H1 (cell line): ENCODE measurements around the gene WAC. TPM values are rescaled to one million over a fixed set of nuclear protein-coding genes. Genes with fewer than 3 reads are reported as not detected.

ENCODE experiments used
- CTCF ChIA-PET: fragments of 300-600 bp; sonication (Branson Sonifier 250); formaldehyde crosslinking; loops from one replicate; lab custom pipeline; 2021; ENCODE audit not compliant: partially characterized antibody; lab: Charles Lee
- POLR2A ChIA-PET: fragments of 300-600 bp; sonication (Branson Sonifier 250); formaldehyde crosslinking; loops from one replicate; lab custom pipeline; 2021; ENCODE audit warnings: inconsistent platforms; ENCODE audit not compliant: partially characterized antibody; lab: Charles Lee
- DNase-seq, 2 experiments: peaks; one replicate each; pipeline versions ENCODE4 v3.0.0 to v3.0.0-alpha.2; 2010 to 2022; ENCODE audit warnings: low spot score in 2 of 2, low read depth in 1 of 2, mixed read lengths in 1 of 2
- FAIRE-seq: peaks from 2 replicates; lab custom pipeline; 2011; peaks lifted over from hg19 to GRCh38; lab: Jason Lieb, UNC
- H2AFZ ChIP-seq: 2 replicates; pipeline ENCODE4 v1.8.1; 2012; ENCODE audit warnings: low read length, inconsistent platforms
- H2AK5ac ChIP-seq: 2 replicates; pipeline ENCODE4 v1.6.1; 2013; ENCODE audit warnings: low read depth, low read length
- H2BK120ac ChIP-seq: replicated peaks from 2 replicates; pipeline ENCODE3; 2013; ENCODE audit warnings: low read depth, low read length, inconsistent platforms
- H2BK12ac ChIP-seq: 2 replicates; pipeline ENCODE4 v1.6.1; 2013; ENCODE audit warnings: low read depth, low read length
- H2BK15ac ChIP-seq: 2 replicates; pipeline ENCODE4 v1.6.1; 2013; ENCODE audit warnings: low read length
- H2BK20ac ChIP-seq: 2 replicates; pipeline ENCODE4 v1.6.1; 2013; ENCODE audit warnings: low read length
- H2BK5ac ChIP-seq: 2 replicates; pipeline ENCODE4 v1.6.1; 2013; ENCODE audit warnings: low read depth, low read length
- H3K14ac ChIP-seq: 2 replicates; pipeline ENCODE4 v1.6.1; 2013; ENCODE audit warnings: inconsistent platforms; ENCODE audit not compliant: insufficient read length
- H3K18ac ChIP-seq: 2 replicates; pipeline ENCODE4 v1.6.1; 2013; ENCODE audit warnings: low read length; ENCODE audit errors: extremely low read depth
- H3K23ac ChIP-seq: 2 replicates; pipeline ENCODE4 v1.6.1; 2013; ENCODE audit warnings: inconsistent platforms; ENCODE audit not compliant: insufficient read length
- H3K23me2 ChIP-seq: 2 replicates; pipeline ENCODE4 v1.6.1; 2013; ENCODE audit warnings: low read depth, low read length
- H3K27ac ChIP-seq: 2 replicates; pipeline ENCODE4 v1.6.1; 2011; ENCODE audit warnings: low read depth, low read length, inconsistent platforms
- H3K27me3 ChIP-seq, 4 experiments: replicated peaks in 1 of 4; 1 replicate in 1 of 4; 2 replicates in 3 of 4; pipeline versions ENCODE4 v1.6.1 to v1.8.1; 2011 to 2013; ENCODE audit warnings: low read length in 3 of 4, mild to moderate bottlenecking in 3 of 4, inconsistent platforms in 2 of 4, mixed read lengths in 2 of 4, moderate library complexity in 1 of 4; ENCODE audit not compliant: control insufficient read depth in 3 of 4, insufficient read depth in 3 of 4; ENCODE audit errors: extremely low read depth in 1 of 4
- H3K36me3 ChIP-seq, 4 experiments: 2 replicates each; pipeline versions ENCODE4 v1.6.1 to v1.8.1; 2011 to 2013; ENCODE audit warnings: mild to moderate bottlenecking in 4 of 4, low read length in 3 of 4, moderate library complexity in 2 of 4, control low read depth in 1 of 4, inconsistent platforms in 1 of 4; ENCODE audit not compliant: insufficient read depth in 4 of 4, control insufficient read depth in 2 of 4
- H3K4ac ChIP-seq: replicated peaks from 2 replicates; pipeline ENCODE3; 2013; ENCODE audit warnings: low read length, low read depth, mixed read lengths, inconsistent platforms; ENCODE audit not compliant: insufficient read length
- H3K4me1 ChIP-seq, 4 experiments: replicated peaks in 1 of 4; 1 replicate in 1 of 4; 2 replicates in 3 of 4; pipeline versions ENCODE4 v1.6.1 to v1.8.1; 2011 to 2013; ENCODE audit warnings: low read length in 3 of 4, inconsistent platforms in 2 of 4, mixed read lengths in 1 of 4; ENCODE audit not compliant: insufficient read depth in 4 of 4, control insufficient read depth in 3 of 4
- H3K4me2 ChIP-seq, 2 experiments: 2 replicates each; pipeline versions ENCODE4 v1.6.1 to v1.8.1; 2011 to 2013; ENCODE audit warnings: low read depth in 2 of 2, low read length in 2 of 2, control low read depth in 1 of 2, inconsistent platforms in 1 of 2, mild to moderate bottlenecking in 1 of 2; ENCODE audit not compliant: insufficient read depth in 1 of 2
- H3K4me3 ChIP-seq, 4 experiments: fragments of 200-600, 300-600 bp in 1 of 4; sonication (generic), shearing (Covaris generic), sonication (Bioruptor Twin) in 1 of 4; 2 replicates each; pipeline versions ENCODE4 v1.5.1 to v1.8.1; 2011 to 2016; ENCODE audit warnings: low read length in 4 of 4, low read depth in 3 of 4, control low read depth in 2 of 4, inconsistent platforms in 2 of 4, mild to moderate bottlenecking in 2 of 4, mixed read lengths in 1 of 4, moderate library complexity in 1 of 4; ENCODE audit not compliant: insufficient read depth in 2 of 4; ENCODE audit errors: extremely low read depth in 1 of 4
- H3K56ac ChIP-seq: replicated peaks from 2 replicates; pipeline ENCODE3; 2013; ENCODE audit warnings: low read depth, mild to moderate bottlenecking, mixed read lengths, low read length, inconsistent platforms; ENCODE audit not compliant: insufficient read length
- H3K79me1 ChIP-seq: 2 replicates; pipeline ENCODE4 v1.6.1; 2013; ENCODE audit warnings: low read depth, low read length, control low read depth
- H3K79me2 ChIP-seq, 2 experiments: 2 replicates each; pipeline versions ENCODE4 v1.6.1 to v1.8.1; 2012 to 2013; ENCODE audit warnings: low read length in 2 of 2, mild to moderate bottlenecking in 2 of 2, inconsistent platforms in 1 of 2; ENCODE audit not compliant: insufficient read depth in 2 of 2, control insufficient read depth in 1 of 2
- H3K9ac ChIP-seq, 4 experiments: replicated peaks in 1 of 4; 1 replicate in 1 of 4; 2 replicates in 3 of 4; pipeline versions ENCODE4 v1.6.1 to v1.8.1; 2011 to 2013; ENCODE audit warnings: low read depth in 3 of 4, low read length in 3 of 4, control low read depth in 2 of 4, mild to moderate bottlenecking in 2 of 4, moderate library complexity in 2 of 4, inconsistent platforms in 1 of 4; ENCODE audit errors: extremely low read depth in 1 of 4
- H3K9me3 ChIP-seq, 2 experiments: 2 replicates each; pipeline versions ENCODE4 v1.6.1 to v1.8.1; 2012 to 2013; ENCODE audit warnings: mild to moderate bottlenecking in 2 of 2, moderate library complexity in 2 of 2, control low read depth in 1 of 2, inconsistent platforms in 1 of 2, low read depth in 1 of 2, low read length in 1 of 2, mixed read lengths in 1 of 2; ENCODE audit not compliant: insufficient read depth in 2 of 2
- H4K20me1 ChIP-seq, 2 experiments: replicated peaks in 1 of 2; 2 replicates each; pipeline versions ENCODE3 to v1.8.1; 2011 to 2013; ENCODE audit warnings: inconsistent platforms in 2 of 2, low read length in 2 of 2, mild to moderate bottlenecking in 1 of 2; ENCODE audit not compliant: insufficient read depth in 2 of 2, control insufficient read depth in 1 of 2
- H4K5ac ChIP-seq: 2 replicates; pipeline ENCODE4 v1.6.1; 2013; ENCODE audit warnings: low read length, low read depth, mixed read lengths, inconsistent platforms; ENCODE audit not compliant: insufficient read length
- H4K8ac ChIP-seq: 2 replicates; pipeline ENCODE4 v1.8.0; 2013; ENCODE audit warnings: mild to moderate bottlenecking, moderate library complexity, low read length, inconsistent platforms; ENCODE audit not compliant: insufficient read depth; ENCODE audit errors: extremely low read depth
- H4K91ac ChIP-seq: replicated peaks from 2 replicates; pipeline ENCODE3; 2013; ENCODE audit warnings: low read length, mixed read lengths, inconsistent platforms; ENCODE audit not compliant: insufficient read length
- CHD1 ChIP-seq: IDR thresholded peaks from 2 replicates; pipeline ENCODE4 v1.6.1; 2012; ENCODE audit warnings: low read depth, low read length, improper control_type of control experiment
- CHD2 ChIP-seq: IDR thresholded peaks from 2 replicates; pipeline ENCODE4 v1.6.1; 2012; ENCODE audit warnings: low read length, improper control_type of control experiment
- EGR1 ChIP-seq: IDR thresholded peaks from 2 replicates; pipeline ENCODE4 v1.6.1; 2011; ENCODE audit warnings: low read depth, low read length, borderline replicate concordance
- EP300 ChIP-seq, 2 experiments: IDR thresholded peaks; 1 replicate in 1 of 2; 2 replicates in 1 of 2; pipeline ENCODE4 v1.6.1; 2011 to 2012; ENCODE audit warnings: low read depth in 2 of 2, low read length in 2 of 2, mild to moderate bottlenecking in 2 of 2, borderline replicate concordance in 1 of 2, inconsistent platforms in 1 of 2, moderate library complexity in 1 of 2
- EZH2 ChIP-seq: fragments of 200-600 bp; sonication (generic); IDR thresholded peaks from 2 replicates; pipeline ENCODE4 v1.7.1; 2012; ENCODE audit warnings: low read depth, mild to moderate bottlenecking, moderate library complexity, low read length, inconsistent platforms; ENCODE audit not compliant: severe bottlenecking
- GABPA ChIP-seq: IDR thresholded peaks from 2 replicates; pipeline ENCODE4 v1.6.1; 2011; ENCODE audit warnings: mild to moderate bottlenecking, low read length, moderate library complexity, borderline replicate concordance; ENCODE audit not compliant: insufficient read depth
- KDM1A ChIP-seq: fragments of 200-600, 300-600 bp; sonication (generic); IDR thresholded peaks from 2 replicates; pipeline ENCODE4 v1.7.1; 2016; ENCODE audit warnings: mild to moderate bottlenecking, low read length, borderline replicate concordance
- NANOG ChIP-seq: IDR thresholded peaks from 2 replicates; pipeline ENCODE4 v1.6.1; 2011; ENCODE audit warnings: low read length, low read depth, mild to moderate bottlenecking, inconsistent platforms; ENCODE audit not compliant: insufficient read depth, poor library complexity, severe bottlenecking
- POLR2A ChIP-seq, 2 experiments: IDR thresholded peaks; 1 replicate in 1 of 2; 2 replicates in 1 of 2; pipeline ENCODE4 v1.6.1; 2011; ENCODE audit warnings: low read depth in 2 of 2, low read length in 2 of 2, mild to moderate bottlenecking in 2 of 2; ENCODE audit errors: control extremely low read depth in 1 of 2
- POLR2AphosphoS5 ChIP-seq: IDR thresholded peaks from 2 replicates; pipeline ENCODE4 v1.6.1; 2011; ENCODE audit warnings: low read depth, low read length
- RFX5 ChIP-seq: IDR thresholded peaks from 2 replicates; pipeline ENCODE4 v1.6.1; 2011; ENCODE audit warnings: low read depth, low read length, improper control_type of control experiment, borderline replicate concordance
- RXRA ChIP-seq: IDR thresholded peaks from 2 replicates; pipeline ENCODE4 v1.6.1; 2011; ENCODE audit warnings: low read depth, mild to moderate bottlenecking, low read length, moderate library complexity; ENCODE audit not compliant: insufficient read depth
- SP4 ChIP-seq: IDR thresholded peaks from 2 replicates; pipeline ENCODE4 v1.6.1; 2012; ENCODE audit warnings: low read length, inconsistent platforms
- SUZ12 ChIP-seq: fragments of 200-600 bp; sonication (generic); IDR thresholded peaks from 2 replicates; pipeline ENCODE4 v1.6.1; 2012; ENCODE audit warnings: mild to moderate bottlenecking, inconsistent platforms, low read length, moderate library complexity, mixed read lengths
- TAF1 ChIP-seq: IDR thresholded peaks from 2 replicates; pipeline ENCODE4 v1.6.1; 2011; ENCODE audit warnings: mild to moderate bottlenecking, low read depth, low read length
- TBP ChIP-seq: IDR thresholded peaks from 2 replicates; pipeline ENCODE4 v1.6.1; 2011; ENCODE audit warnings: low read depth, low read length, improper control_type of control experiment
- WGBS, 2 experiments: shearing (Covaris generic) in 1 of 2; methylation state at CpG; one replicate each; pipeline versions ENCODE4 v1.1.6 to v1.1.7; 2013 to 2015; ENCODE audit warnings: low lambda C conversion rate in 2 of 2, mixed read lengths in 2 of 2, inconsistent platforms in 1 of 2, low coverage in 1 of 2, missing lambda C conversion rate in 1 of 2; ENCODE audit not compliant: insufficient replicate concordance in 2 of 2, insufficient coverage in 1 of 2, insufficient read length in 1 of 2; ENCODE audit errors: extremely low coverage in 1 of 2, missing lambda C conversion rate in 1 of 2; 5-methylcytosine and 5-hydroxymethylcytosine counted together
- polyA plus RNA-seq, 7 experiments: library from polyadenylated mRNA; depleted of rRNA in 3 of 7; stranded (reverse) in 5 of 7; unstranded in 2 of 7; fragments of >200 nt in 5 of 7; fragments of 200-250 nt in 2 of 7; gene quantifications; 1 replicate in 5 of 7; 2 replicates in 1 of 7; 4 replicates in 1 of 7; pipeline versions ENCODE4 v1.2.1 to v1.2.3, GENCODE V29; 2011 to 2013; ENCODE audit warnings: missing spikeins in 2 of 7, mixed read lengths in 2 of 7
- total RNA-seq: library from RNA; stranded (reverse); fragmentation: NEBNext Ultra II Directional; extraction: Animal tissue kit (Norgen Biotek cat#: 25700); gene quantifications from 2 replicates; pipeline ENCODE4 v1.2.1, GENCODE V29; 2021

Gene WAC
- total and polyA plus RNA-seq, 2 of the 8 experiments (the other 6 are each of a cell fraction or from before 2014, with no cell fraction given) = 72.9 to 128 TPM

DNA sequence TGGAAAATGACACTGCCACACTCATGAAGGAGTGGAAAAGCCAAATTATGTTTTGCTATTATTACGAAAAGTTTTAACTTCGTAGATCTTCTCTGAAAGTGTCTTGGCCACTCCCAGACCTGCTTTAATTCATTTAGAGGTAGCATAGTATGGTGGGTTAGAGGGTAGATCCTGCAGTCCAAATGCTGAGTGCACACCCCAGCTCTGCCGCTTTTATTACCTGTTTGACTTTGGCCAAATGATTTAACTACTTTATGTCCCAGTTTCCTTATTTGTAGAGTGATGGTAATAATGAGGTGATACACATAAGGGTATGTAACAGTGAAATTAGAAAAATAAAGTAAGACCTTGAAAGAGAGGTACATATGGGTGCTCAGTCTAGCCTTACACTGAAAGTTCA, 23.6 kb upstream of the WAC start:
- H2BK120ac ChIP-seq = no peak overlapping the region
- H3K36me3 ChIP-seq = no peaks in the 10 kb centered on the region
- WGBS, 2 experiments = 85% methylated on average over 3 of the region's 3 CpGs; no CpG with 5 or more reads in 1 of the 2 experiments
- H4K20me1 ChIP-seq = no peaks in the 10 kb centered on the region
- H3K23ac ChIP-seq = no peak overlapping the region
- H2BK5ac ChIP-seq = no peak overlapping the region
- H3K4me2 ChIP-seq = no peak overlapping the region
- H3K56ac ChIP-seq = no peak overlapping the region
- no peak overlapping the region for H4K91ac ChIP-seq
- DNase-seq (no peak), FAIRE-seq (no peak)
- no peak overlapping the region for H3K4me3 ChIP-seq
- no peak overlapping the region for H3K27ac ChIP-seq
- no peak overlapping the region for H3K9ac ChIP-seq
- H2AFZ ChIP-seq = no peak overlapping the region
- H2AK5ac ChIP-seq = no peak overlapping the region
- H2BK20ac ChIP-seq = no peak overlapping the region
- ChIA-PET POLR2A (interaction anchor here (0.6 kb wide), 1 partner anchor 23 kb away, joined by 3 read pairs; no protein-coding TSS in a partner anchor), CTCF (no interaction called here)
- no peaks in the 10 kb centered on the region for H3K23me2 ChIP-seq
- H3K79me1 ChIP-seq = no peaks in the 10 kb centered on the region
- no peak overlapping the region for H3K18ac ChIP-seq
- H2BK12ac ChIP-seq = no peak overlapping the region
- no peaks in the 10 kb centered on the region for H3K9me3 ChIP-seq
- H2BK15ac ChIP-seq = no peak overlapping the region
- no peak overlapping the region for H4K5ac ChIP-seq
- H3K4ac ChIP-seq = no peak overlapping the region
- H3K79me2 ChIP-seq = no peaks in the 10 kb centered on the region
- no peaks in the 10 kb centered on the region for H3K4me1 ChIP-seq
- H4K8ac ChIP-seq = no peak overlapping the region
- no peaks in the 10 kb centered on the region for H3K27me3 ChIP-seq
- no peak overlapping the region for H3K14ac ChIP-seq
- TF ChIP-seq POLR2AphosphoS5 (no peak), NANOG (no peak), RFX5 (no peak), EZH2 (no peak), TBP (no peak), TAF1 (no peak), KDM1A (no peak), GABPA (no peak), EP300 (IDR thresholded peaks at IDR 0.05; ENCODE audit: borderline replicate concordance in 1 of 2, low read depth in 2 of 2, low read length in 2 of 2) (no peak), CHD1 (no peak), SP4 (no peak), SUZ12 (no peak), EGR1 (no peak), CHD2 (no peak), POLR2A (IDR thresholded peaks at IDR 0.05; ENCODE audit: control extremely low read depth in 1 of 2, low read depth in 2 of 2, low read length in 2 of 2) (no peak), RXRA (no peak)
